ENCODE data around the gene PHB1.
"Not testable (repeated sequence)": the region's sequence is repeated elsewhere in the genome, so short reads cannot be mapped to it uniquely, and the experiment has no call there.

PHB1 gene

DNA sequence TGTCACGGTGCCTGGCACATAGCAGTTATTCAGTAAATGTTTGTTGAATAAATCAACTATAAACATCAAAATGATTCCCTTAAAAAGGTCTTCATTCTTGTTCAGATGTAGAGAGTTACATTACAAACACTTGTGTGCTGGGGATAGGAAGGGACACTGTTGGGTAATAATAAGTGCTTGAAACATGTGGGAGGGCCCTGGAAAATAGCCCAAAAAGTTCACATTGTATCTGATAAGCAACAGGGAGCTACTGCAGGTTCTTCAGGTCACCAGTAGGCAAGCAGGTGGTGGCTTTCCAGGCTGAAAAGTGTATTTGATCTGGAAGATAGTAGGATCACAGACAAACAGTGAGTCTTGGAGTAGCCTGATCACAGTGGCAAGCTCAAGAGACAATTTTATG is 33.6 kb downstream of the PHB1 start:
- FAIRE-seq, result no peak
- DNase-seq (ENCODE audit: low spot score), result no peak

DNA sequence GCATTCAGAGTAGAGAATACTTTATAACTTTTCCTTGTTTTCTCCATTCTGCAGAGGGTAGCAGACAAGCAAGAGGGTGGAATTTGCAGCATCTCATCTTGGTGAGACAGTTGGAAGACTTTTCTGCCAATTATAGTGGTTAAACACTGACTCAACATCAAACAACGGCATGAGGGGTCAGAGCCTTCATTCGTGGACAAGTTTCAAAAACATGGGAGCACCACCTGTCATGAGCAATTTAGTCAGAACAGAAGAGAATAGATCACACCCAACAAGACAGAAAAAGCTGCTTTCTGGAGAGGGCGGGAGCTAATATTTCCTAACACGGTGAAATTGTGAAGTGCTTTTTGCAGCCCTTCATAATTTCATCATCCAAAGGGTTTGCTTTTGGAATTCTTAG is 34.8 kb downstream of the PHB1 start:
- no peak for DNase-seq (ENCODE audit: low spot score)

GRCh38 chr17:49378311-49378710 is 36.4 kb downstream of the PHB1 start:
- FAIRE-seq (no peak), DNase-seq (ENCODE audit: low spot score) (no peak)

More for the DNA sequence above, 34.8 kb downstream of the PHB1 start:
- FAIRE-seq, result no peak

- DNase-seq (ENCODE audit: low spot score), result no peak
- FAIRE-seq, result no peak
These were observed 39.1 kb downstream of the PHB1 start for GRCh38 chr17:49375544-49375943.

GRCh38 chr17:49373115-49373514 is 41.6 kb downstream of the PHB1 start:
- FAIRE-seq (no peak), DNase-seq (ENCODE audit: low spot score) (no peak)

DNA sequence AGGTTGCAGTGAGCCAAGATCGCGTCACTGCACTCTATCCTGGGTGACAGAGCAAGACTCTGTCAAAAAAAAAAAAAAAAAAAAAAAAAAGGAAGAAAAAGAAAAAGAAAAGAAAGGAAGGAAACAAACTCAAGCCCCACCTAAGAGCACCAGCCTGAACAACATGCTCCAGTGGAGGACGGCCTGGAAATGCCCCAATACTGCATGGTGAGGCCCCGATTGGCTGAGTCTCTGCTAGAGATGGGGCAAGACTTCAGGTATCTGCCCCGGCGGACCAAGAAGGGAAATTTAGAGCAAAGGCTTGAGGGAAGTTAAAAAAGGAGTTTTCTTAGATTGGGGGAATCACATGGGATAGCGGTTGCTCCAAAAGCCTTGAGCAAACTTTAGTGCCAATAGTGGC is 42.3 kb downstream of the PHB1 start:
- FAIRE-seq, result no peak
- no peak for DNase-seq (ENCODE audit: low spot score)

DNA sequence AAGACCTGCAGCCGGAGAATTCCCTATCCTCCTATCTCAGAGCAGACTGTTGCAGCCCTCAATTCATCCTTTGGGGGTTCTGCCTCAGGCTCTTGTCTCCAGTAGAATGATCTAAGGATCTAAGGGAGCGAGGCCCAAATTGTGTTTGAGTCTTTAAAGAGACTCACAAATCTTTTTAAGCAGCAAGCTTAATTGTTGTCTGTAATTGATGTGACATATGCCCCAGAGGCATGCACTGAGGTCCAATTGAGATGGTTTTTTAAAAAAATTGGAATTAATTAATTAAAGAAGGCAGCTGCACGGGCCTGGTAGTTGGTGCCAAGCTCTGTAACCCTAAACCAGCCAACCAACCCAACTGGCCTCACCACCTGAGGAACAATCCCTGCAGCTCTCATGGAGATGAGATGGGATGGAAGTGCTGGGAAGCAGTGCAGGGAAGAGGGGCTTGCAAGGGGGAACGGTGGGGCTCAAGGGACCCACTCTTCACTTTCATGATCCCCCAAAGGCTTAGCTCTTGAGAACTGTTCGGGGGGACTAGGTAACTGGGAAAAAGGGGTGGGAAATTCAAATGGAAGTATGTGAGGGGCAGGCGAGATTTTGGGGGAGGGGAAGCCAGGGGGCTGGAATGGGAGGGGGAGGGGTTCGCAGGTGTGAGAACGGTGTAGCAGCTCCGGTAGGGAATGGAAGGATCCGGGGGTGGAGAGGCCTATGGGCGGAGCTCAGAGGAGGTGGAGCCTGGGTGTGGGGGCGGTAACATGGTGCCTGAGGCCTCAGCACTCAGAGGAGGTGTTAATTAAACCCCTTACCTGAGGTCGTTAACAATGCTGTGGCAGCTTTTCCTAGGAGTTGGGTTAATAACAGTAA is 43.5 kb downstream of the PHB1 start:
- FAIRE-seq, result no peak
- no peak for DNase-seq (ENCODE audit: low spot score)

GRCh38 chr17:49369760-49370159 is 44.9 kb downstream of the PHB1 start:
- no peak for DNase-seq (ENCODE audit: low spot score)
- FAIRE-seq, result no peak

GRCh38 chr17:49369089-49369488 is 45.6 kb downstream of the PHB1 start:
- DNase-seq (ENCODE audit: low spot score), result no peak
- FAIRE-seq, result no peak

DNA sequence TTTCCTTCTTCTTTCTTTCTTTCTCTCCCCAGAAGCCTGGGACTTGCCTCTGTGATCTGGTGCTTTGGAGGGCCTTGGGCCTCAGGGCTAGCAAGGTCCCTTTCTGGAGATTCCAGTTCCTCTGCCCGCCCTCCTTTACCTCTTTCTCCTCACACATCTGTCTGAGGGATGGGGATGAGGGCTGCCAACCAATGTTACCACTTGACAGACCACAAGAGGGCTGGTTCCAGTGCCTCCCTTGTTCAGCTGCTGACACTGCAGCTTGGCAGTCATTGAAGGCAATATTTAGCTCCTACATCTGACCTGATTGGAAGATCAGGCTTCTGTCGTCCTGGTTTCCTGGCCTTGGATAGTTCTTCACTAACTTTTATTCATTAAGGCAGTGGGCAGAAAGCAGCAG is 49.0 kb downstream of the PHB1 start:
- no peak for FAIRE-seq
- DNase-seq (ENCODE audit: low spot score), result peak; percentile 43

DNA sequence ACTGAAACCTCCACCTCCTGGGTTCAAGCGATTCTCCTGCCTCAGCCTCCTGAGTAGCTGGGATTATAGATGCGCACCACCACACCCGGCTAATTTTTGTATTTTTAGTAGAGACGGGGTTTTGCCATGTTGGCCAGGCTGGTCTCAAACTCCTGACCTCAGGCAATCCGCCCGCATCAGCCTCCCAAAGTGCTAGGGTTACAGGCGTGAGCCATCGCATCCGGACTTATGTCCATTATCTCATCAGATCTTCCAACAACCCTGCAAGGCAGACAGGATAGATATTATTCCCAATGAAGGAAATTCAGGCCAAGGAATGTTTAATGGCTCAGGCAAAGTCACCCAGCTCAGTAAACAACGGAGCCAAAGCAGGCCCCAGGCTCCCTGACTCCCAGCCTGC is 49.6 kb downstream of the PHB1 start:
- FAIRE-seq; DNase-seq (ENCODE audit: low spot score): not testable (repeated sequence)

DNA sequence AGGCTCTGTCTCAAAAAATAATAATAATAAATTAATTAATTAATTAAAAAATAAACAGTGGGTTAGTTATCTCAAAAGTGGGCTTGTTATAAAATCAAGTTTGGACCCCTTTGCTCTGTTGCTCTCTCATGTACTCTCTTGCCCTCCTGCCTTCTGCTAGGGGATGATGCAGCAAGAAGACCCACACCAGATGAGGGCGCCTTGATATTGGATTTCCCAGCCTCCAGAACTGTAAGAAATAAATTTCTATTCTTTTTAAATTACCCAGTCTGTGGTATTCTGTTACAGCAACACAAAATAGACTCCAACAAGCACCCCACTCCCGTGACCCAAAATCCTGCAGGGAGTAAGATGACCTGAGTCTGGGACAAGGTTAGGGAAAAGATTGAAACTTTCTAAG is 50.6 kb downstream of the PHB1 start:
- FAIRE-seq (no peak), DNase-seq (ENCODE audit: low spot score) (no peak)

GRCh38 chr17:49363251-49363650 is 51.4 kb downstream of the PHB1 start:
- FAIRE-seq (no peak), DNase-seq (ENCODE audit: low spot score) (no peak)

- FAIRE-seq, result no peak
These were observed 52.0 kb downstream of the PHB1 start for GRCh38 chr17:49362723-49363117.

DNA sequence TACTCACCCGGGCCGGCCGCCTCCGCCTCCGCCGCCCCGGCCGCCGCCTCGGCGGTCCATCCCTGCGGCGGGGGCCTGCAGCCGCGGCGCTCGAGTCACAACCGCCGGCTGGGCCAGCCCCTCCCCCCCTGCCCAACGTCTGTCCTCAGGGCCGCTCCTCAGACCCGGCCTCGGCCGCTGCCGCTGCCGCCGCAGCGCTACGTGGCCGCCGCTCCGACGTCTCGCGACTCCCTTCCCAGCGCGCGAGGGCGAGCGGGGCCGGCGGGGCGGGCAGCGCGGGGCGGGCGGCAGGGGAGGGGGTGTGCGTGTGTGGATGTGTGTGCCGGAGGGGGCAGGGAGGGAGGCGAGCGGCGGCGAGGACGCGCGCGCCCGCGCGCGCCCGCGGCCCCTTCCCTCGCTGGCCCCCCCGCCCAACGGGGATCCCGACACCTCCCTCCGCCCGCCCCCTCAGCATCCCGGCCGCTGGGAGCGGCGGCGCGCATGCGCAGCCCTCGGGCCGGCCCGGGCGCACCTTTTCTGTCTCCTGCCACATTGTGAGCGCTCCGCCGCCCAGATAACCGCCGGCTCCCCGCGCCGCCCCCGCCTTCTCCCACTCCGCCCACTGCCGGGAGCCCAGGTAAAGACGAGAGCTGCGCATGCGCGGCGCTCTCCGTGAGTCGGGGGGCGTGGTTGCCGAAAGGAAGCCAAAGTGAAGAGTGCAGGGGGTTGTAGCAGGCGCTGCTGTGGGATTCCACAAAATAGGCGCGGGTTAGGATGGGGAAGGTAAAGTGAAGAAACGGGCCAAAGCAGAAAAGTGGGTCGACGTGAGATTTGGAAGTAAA is 52.6 kb downstream of the PHB1 start, which contains the start of gene ZNF652:
Gene ZNF652 (minus strand): TSS at position 349 of the 821 bp plus-strand sequence. CDS start 44,525 bp downstream, outside the sequence.
- peak; percentile 71 for FAIRE-seq

More at GRCh38 chr17:49362723-49363117, 52.0 kb downstream of the PHB1 start:
- DNase-seq (ENCODE audit: low spot score), result no peak

GRCh38 chr17:49361129-49361901 is 53.4 kb downstream of the PHB1 start:
- FAIRE-seq (no peak), DNase-seq (ENCODE audit: low spot score) (peak; percentile 46)

More for the DNA sequence above, 52.6 kb downstream of the PHB1 start, which contains the start of gene ZNF652:
- peak; percentile 100 for DNase-seq (ENCODE audit: low spot score)

- FAIRE-seq (no peak), DNase-seq (ENCODE audit: low spot score) (peak; percentile 38)
These were observed 53.9 kb downstream of the PHB1 start for GRCh38 chr17:49360796-49361128.

DNA sequence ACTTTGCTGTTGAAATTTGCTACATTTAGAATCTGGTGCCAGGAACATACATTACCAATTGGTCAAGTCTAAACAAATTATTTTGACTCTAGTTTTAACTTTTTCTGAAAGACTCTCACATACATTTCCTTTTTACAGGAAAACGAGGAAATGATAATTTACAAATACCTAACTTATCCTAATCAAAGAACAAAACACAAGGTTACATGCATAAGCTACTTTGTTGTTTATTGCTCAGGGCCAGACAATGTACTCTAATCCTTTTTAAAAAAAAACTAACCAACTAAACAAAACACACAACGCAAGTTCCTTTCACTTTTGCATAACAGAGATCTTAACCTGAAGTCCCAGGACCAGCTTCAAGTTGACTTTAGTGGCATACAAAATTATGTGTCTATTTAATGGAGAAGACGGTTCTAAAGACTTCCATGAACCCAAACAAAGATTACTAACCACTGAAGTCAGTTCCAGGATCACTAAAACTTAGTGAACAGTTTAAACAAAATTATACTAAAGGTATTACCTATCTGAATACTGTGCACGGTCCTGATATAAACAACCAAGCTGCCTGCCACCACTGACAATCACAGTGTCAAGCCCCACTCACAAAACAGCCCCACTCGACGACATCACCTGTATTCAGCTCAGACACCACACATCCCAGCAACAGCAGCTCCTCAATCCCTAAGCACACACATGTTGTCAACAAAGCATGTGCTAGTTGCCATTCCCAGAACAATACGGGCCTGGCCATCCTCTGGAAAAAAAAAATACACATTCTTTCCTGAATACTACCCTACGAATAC is 54.5 kb downstream of the PHB1 start:
- FAIRE-seq (no peak), DNase-seq (ENCODE audit: low spot score) (no peak)

DNA sequence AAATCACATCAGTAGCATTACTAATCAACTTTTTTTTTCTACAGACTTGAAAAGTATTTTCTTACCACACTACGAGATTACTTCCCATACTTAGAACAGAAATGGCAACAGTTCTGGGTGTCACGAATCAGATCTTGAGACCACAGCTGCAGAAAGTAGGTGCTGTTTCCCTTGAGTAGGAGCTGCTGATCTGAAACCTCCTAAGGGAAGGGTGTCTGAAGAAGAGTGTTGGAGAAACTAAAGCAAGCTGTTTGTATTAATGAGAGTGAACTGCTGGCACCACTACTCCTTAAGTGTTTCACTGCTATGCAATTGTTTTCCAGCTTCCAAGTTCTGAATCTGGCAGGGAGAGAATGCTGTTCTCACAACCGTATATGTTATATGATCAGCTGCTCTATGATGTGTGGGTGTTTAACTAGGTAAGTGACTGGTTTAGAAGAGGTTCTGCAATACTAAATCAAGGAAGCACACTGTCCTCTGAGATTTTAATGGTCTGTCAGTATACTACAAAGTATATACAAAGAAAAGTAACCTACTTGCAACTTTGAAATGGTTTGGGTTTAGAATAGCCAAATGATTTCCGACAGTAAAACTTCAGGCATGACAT is 55.9 kb downstream of the PHB1 start:
- DNase-seq (ENCODE audit: low spot score), result no peak
- no peak for FAIRE-seq

DNA sequence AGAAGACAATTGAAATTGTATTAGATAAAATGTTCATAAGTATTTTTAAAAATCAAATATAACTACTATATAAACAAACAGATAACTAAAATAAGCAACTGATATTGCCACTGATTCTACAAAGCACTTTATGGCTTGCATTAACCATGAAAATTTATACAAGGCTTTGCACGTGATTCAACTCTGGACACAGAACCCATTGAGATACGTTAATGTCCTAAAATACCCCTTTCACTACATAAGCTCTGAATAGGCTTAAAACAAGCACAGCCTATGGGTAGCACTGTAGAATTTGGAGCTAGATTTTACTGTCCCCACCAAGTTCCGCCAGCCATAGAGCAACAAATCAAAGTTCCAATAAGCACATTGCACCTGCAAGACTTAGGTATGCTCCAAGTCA is 57.2 kb downstream of the PHB1 start:
- no peak for DNase-seq (ENCODE audit: low spot score)
- FAIRE-seq, result no peak
